NB4 (cell line): ENCODE results near the gene PTCD3.

Source experiments
- CTCF ChIP-seq: IDR thresholded peaks from one replicate; pipeline ENCODE4 v1.5.1; 2012; ENCODE audit warnings: low read depth, low read length
- POLR2A ChIP-seq: IDR thresholded peaks from 2 replicates; pipeline ENCODE4 v1.6.1; 2011; ENCODE audit warnings: mild to moderate bottlenecking; ENCODE audit not compliant: insufficient read length; ENCODE audit errors: extremely low read depth

DNA sequence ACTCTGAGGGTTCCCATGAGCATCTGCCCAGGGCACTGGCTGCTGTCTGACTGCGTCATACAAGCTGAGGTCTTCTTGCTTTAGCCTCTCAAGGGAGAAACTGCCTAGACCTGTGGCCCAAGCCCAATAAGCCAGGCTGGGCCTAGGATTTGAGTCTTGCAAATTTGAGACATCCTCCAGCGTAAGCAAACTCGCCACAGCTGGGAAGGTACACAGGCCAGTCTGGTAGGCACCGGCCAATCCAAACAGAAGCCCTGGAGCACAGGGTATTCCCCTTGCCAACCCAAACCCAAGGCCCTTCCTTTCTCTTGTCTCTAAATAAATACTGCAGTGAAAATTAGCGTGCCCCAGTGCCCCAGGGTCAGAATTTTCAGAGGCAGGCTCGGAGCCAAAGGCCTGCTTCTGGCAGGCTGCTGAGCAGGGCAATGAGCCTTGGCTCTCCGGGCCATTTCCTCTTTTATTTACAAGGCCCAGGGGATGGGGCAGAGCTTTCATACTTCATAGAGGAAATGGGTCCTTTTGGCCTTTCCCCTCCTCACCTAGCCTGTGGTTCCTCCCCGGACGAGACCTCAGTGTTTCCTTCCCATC lies 33.7 kb upstream of the PTCD3 start:
- TF ChIP-seq POLR2A (no peak), CTCF (no peak)
